Astrocyte (in vitro differentiated cells and primary cell): ENCODE results near the gene CCDC141.

ENCODE experiments used
- EZH2 ChIP-seq: IDR thresholded peaks from 2 replicates; pipeline ENCODE4 v1.6.1; 2012; ENCODE audit warnings: mild to moderate bottlenecking, low read length, inconsistent platforms; ENCODE audit not compliant: insufficient read depth
- TF ChIP-seq, protein P1 (sequence below): IDR thresholded peaks from 2 replicates; pipeline ENCODE4 v1.5.1; 2011; ENCODE audit warnings: low read depth, mild to moderate bottlenecking, inconsistent platforms, low read length, moderate library complexity; ENCODE audit not compliant: insufficient read depth

DNA sequence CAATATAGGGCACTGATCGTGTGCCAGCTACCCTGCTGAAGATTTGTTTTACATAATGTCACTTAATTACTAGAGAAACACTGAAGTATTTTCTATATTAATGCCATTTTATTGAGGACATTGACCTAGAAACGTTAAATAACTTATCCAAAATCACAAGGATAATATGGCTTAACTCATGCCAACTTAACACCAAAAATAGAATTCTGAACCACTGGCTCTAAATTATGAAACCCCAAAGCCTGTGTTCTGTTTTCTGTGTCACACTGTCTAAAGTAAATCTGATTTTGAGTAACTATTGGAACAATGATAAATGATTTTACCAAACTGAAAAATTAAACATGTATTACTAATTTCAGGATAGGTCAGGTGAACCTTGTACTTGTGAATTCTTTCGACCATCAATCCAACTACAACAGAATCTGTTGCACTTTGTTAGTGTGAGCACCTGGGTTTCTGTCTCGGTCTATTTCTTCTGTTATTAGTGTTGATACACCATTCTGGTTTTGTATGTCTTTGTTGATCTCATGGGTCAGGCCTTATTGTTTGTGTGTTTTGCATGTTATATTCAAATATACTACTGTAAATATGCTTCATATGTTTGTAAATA lies 48.2 kb upstream of the CCDC141 start:
- TF ChIP-seq EZH2: no peak
- TF ChIP-seq, protein P1, sequence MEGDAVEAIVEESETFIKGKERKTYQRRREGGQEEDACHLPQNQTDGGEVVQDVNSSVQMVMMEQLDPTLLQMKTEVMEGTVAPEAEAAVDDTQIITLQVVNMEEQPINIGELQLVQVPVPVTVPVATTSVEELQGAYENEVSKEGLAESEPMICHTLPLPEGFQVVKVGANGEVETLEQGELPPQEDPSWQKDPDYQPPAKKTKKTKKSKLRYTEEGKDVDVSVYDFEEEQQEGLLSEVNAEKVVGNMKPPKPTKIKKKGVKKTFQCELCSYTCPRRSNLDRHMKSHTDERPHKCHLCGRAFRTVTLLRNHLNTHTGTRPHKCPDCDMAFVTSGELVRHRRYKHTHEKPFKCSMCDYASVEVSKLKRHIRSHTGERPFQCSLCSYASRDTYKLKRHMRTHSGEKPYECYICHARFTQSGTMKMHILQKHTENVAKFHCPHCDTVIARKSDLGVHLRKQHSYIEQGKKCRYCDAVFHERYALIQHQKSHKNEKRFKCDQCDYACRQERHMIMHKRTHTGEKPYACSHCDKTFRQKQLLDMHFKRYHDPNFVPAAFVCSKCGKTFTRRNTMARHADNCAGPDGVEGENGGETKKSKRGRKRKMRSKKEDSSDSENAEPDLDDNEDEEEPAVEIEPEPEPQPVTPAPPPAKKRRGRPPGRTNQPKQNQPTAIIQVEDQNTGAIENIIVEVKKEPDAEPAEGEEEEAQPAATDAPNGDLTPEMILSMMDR: no peak
